Activated B cell treated with CpG ODN at 0.5 μM for 24 hours (primary cell): ENCODE data around the gene INKA2. TPM values are rescaled to one million over a fixed set of nuclear protein-coding genes. Genes with fewer than 3 reads are reported as not detected.

Experiments used
- ATAC-seq: fragments of 200-7000 bp; cut with Tn5 transposase; one replicate; pipeline ENCODE4 v1.10.0; 2021; ENCODE audit warnings: low read depth, mild to moderate bottlenecking, moderate library complexity
- CTCF ChIA-PET: fragments of 350-600 bp; sonication (Branson Sonifier 250); formaldehyde crosslinking; loops from one replicate; lab custom pipeline; 2021; ENCODE audit warnings: antibody characterized with exemption; lab: Charles Lee
- POLR2A ChIA-PET: fragments of 350-600 bp; sonication (Branson Sonifier 250); formaldehyde crosslinking; loops from one replicate; lab custom pipeline; 2021; ENCODE audit warnings: antibody characterized with exemption; lab: Charles Lee
- DNase-seq: peaks from one replicate; pipeline ENCODE4 v3.0.0; 2022
- H3K27ac Mint-ChIP-seq: one replicate; pipeline ENCODE4 v1.8.0; 2020; ENCODE audit warnings: mixed read lengths
- H3K27me3 Mint-ChIP-seq: one replicate; pipeline ENCODE4 v1.8.0; 2021; ENCODE audit warnings: mixed read lengths
- H3K36me3 Mint-ChIP-seq: one replicate; pipeline ENCODE4 v1.8.0; 2021; ENCODE audit warnings: low read depth, mixed read lengths
- H3K4me1 Mint-ChIP-seq: one replicate; pipeline ENCODE4 v1.8.0; 2021; ENCODE audit warnings: mixed read lengths
- H3K4me3 Mint-ChIP-seq: one replicate; pipeline ENCODE4 v1.8.0; 2020; ENCODE audit warnings: mild to moderate bottlenecking, mixed read lengths
- H3K9me3 Mint-ChIP-seq: one replicate; pipeline ENCODE4 v1.8.0; 2020; ENCODE audit warnings: mixed read lengths
- intact Hi-C: fragments of 100-400 bp; cut with micrococcal nuclease; formaldehyde crosslinking; loops from one replicate; pipeline ENCODE4 v1.15.1; 2024
- total RNA-seq: library from RNA; stranded (reverse); gene quantifications from 2 replicates; pipeline ENCODE4 v1.2.3, GENCODE V29; 2022
- TF ChIP-seq, protein P1 (sequence below): fragments of 200-600 bp; IDR thresholded peaks from one replicate; pipeline ENCODE4 v1.8.0; 2022; ENCODE audit warnings: antibody characterized with exemption, mild to moderate bottlenecking

The INKA2 gene
- total RNA-seq, 1 donor from 2014 or later, result 2.1 TPM

DNA sequence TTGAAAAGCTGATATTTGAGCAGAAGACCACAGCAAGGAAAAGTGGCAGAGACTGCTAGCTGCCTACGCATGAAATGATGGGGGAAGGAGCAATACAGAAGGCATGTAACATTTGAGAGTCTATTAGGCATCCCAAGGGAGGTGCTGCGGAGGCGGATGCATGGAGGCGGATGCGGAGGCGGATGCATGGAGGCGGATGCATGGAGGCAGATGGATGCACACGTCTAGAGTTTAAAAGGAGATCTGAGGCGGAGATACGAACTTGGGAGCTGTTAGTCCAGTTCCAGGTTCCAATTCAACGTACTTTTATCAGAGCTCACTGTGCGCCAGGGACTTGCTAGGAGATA is 15.8 kb upstream of the INKA2 start:
- intact Hi-C loops, result loop anchor here (1.0 to 5.0 kb wide), 12 partner anchors 8 to 793 kb away; partner anchors contain the start of genes ATP5PB, DENND2D, INKA2 and LRIF1
- DNase-seq (peak; percentile 46), ATAC-seq (peak; percentile 17)
- Mint-ChIP-seq H3K27me3 (no peaks in the 10 kb centered on the region), H3K4me1 (peaks cover 30% of the 10 kb centered on the region), H3K27ac (peak overlapping the region; percentile 96), H3K4me3 (peak overlapping the region; percentile 97), H3K9me3 (no peaks in the 10 kb centered on the region), H3K36me3 (peaks cover 31% of the 10 kb centered on the region)
- TF ChIP-seq, protein P1, sequence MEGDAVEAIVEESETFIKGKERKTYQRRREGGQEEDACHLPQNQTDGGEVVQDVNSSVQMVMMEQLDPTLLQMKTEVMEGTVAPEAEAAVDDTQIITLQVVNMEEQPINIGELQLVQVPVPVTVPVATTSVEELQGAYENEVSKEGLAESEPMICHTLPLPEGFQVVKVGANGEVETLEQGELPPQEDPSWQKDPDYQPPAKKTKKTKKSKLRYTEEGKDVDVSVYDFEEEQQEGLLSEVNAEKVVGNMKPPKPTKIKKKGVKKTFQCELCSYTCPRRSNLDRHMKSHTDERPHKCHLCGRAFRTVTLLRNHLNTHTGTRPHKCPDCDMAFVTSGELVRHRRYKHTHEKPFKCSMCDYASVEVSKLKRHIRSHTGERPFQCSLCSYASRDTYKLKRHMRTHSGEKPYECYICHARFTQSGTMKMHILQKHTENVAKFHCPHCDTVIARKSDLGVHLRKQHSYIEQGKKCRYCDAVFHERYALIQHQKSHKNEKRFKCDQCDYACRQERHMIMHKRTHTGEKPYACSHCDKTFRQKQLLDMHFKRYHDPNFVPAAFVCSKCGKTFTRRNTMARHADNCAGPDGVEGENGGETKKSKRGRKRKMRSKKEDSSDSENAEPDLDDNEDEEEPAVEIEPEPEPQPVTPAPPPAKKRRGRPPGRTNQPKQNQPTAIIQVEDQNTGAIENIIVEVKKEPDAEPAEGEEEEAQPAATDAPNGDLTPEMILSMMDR, result no peak
- ChIA-PET CTCF (interaction anchor here (0.6 to 3.6 kb wide), 9 partner anchors 13 to 274 kb away, joined by 3 to 18 read pairs (median 4); partner anchors contain the start of gene INKA2), POLR2A (interaction anchor here (0.6 to 2.9 kb wide), 15 partner anchors 15 to 791 kb away, joined by 3 to 30 read pairs (median 5); partner anchors contain the start of genes ADORA3, INKA2, LRIF1 and TMIGD3)

DNA sequence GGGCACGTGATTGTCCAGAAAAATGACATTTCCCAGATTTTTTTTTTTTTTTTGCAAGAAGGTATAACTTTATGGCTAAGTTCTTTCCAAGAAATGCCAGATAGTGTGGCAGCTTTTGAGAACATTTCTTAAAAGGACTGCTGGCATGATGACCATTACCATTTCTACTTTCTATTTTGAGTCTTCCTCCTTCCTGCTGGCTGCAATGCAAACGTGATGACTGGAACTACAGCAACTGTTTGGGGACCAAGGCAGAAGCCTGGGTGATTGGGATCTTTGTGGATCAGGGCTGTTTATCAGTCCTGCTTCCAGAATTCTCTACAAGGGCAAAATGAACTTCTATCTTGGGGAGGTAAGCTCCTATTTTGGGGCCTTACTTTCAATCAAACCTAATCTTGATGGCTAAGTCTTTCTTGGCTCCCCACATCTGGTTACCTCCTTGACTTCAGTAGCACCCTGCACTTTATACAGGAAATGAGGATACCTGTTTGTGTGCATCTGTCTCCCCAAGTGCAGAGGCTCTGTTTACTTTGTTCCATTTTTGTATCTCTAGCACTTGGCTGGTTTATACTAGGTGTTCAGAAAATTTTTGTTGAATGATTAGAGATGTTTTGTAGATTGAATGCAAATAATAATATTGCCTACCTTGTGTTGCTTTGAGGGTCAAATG is 12.8 kb upstream of the INKA2 start:
- H3K27ac Mint-ChIP-seq, result no peak overlapping the region
- TF ChIP-seq, protein P1, result no peak
- no peaks in the 10 kb centered on the region for H3K27me3 Mint-ChIP-seq
- no peak for DNase-seq
- H3K9me3 Mint-ChIP-seq, result peaks cover 2% of the 10 kb centered on the region
- ChIA-PET POLR2A (interaction anchor here (0.6 to 1.7 kb wide), 4 partner anchors 13 to 132 kb away, joined by 3 to 9 read pairs (median 5); partner anchors contain the start of gene INKA2), CTCF (interaction anchor here (0.8 to 1.0 kb wide), 2 partner anchors 38 to 244 kb away, joined by 3 to 4 read pairs; no protein-coding TSS in a partner anchor)
- intact Hi-C loops, result no loop called here
- H3K4me1 Mint-ChIP-seq, result peaks cover 17% of the 10 kb centered on the region
- peaks cover 13% of the 10 kb centered on the region for H3K36me3 Mint-ChIP-seq
- ATAC-seq, result no peak
- H3K4me3 Mint-ChIP-seq, result no peak overlapping the region

DNA sequence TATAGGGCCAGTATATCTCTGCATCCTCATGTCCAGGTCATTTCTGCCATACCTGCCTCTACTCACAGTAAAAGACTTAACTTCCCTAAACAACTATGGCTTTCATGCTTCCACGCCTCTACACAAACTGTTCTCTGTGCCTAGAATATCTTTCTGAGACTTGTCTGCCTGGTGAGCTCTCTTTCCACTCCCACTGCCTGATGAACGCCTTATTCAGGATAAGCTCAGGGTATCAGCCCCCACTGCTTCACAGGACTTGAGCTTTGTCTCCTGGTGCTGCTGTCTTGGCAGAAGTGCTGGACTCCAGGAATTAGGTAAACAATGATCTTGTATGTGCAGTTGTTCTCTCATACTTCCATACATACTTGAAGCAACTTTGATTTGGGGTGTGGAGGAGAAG is 11.7 kb upstream of the INKA2 start:
- CTCF ChIA-PET, result interaction anchor here (0.8 kb wide), 1 partner anchor 243 kb away, joined by 3 read pairs; no protein-coding TSS in a partner anchor
- peaks cover 2% of the 10 kb centered on the region for H3K9me3 Mint-ChIP-seq
- peaks cover 9% of the 10 kb centered on the region for H3K4me1 Mint-ChIP-seq
- POLR2A ChIA-PET, result interaction anchor here (1.7 kb wide), 1 partner anchor 11 kb away, joined by 6 read pairs; the partner anchor contains the start of gene INKA2
- intact Hi-C loops, result no loop called here
- no peak for ATAC-seq
- H3K36me3 Mint-ChIP-seq, result peaks cover 8% of the 10 kb centered on the region
- TF ChIP-seq, protein P1, result no peak
- no peak overlapping the region for H3K4me3 Mint-ChIP-seq
- H3K27ac Mint-ChIP-seq, result no peak overlapping the region
- no peaks in the 10 kb centered on the region for H3K27me3 Mint-ChIP-seq
- no peak for DNase-seq

DNA sequence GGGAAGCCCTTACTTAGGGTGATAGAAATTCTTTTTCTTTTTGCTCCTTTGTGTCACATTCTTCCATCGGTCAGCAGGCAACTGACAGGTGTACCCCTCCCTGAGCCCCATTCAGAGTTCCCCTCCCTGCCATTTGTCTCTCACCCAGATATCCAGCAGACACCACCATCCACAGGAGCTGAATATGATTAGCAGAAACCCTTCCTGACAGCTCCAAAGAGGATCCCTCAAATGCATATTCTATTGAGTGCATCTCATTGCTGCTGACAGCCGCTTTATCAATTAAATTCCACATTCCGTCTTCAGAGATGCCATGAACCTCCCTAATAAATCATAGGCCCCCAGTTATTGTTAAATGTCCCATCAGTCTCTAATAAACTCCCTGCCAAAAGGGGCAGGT is 10.4 kb upstream of the INKA2 start:
- Mint-ChIP-seq H3K9me3 (peaks cover 2% of the 10 kb centered on the region), H3K4me3 (no peak overlapping the region), H3K27me3 (no peaks in the 10 kb centered on the region), H3K27ac (no peak overlapping the region), H3K4me1 (peaks cover 2% of the 10 kb centered on the region), H3K36me3 (no peaks in the 10 kb centered on the region)
- no peak for ATAC-seq
- intact Hi-C loops, result no loop called here
- CTCF ChIA-PET, result interaction anchor here (1.0 to 7.5 kb wide), 4 partner anchors 13 to 267 kb away, joined by 3 to 60 read pairs (median 4); no protein-coding TSS in a partner anchor
- TF ChIP-seq, protein P1, result no peak
- DNase-seq, result no peak
- POLR2A ChIA-PET, result no interaction called here

DNA sequence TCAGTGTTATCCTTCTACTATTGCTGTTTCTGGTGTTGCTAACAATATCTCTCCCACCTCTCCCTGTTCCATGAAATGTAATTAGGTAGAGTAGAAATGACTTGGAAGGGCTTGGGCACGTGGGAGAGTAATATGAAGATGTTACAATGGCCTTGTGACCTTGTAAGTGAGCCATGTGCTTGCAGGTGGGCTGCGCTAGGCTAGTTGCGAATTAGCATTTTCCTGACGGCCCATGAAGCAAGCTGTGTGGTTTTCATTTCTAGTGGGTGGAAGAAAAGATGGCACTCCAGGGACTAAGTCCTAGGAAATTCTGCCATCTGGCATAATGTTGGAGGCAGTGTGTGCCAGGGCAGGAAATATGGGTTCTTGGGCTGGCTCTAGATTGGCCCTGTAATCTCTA is 8.8 kb upstream of the INKA2 start:
- ChIA-PET CTCF (interaction anchor here (1.0 to 7.5 kb wide), 10 partner anchors 8 to 271 kb away, joined by 3 to 60 read pairs (median 4); partner anchors contain the start of genes ADORA3, INKA2 and TMIGD3), POLR2A (interaction anchor here (0.6 to 1.4 kb wide), 4 partner anchors 33 to 1328 kb away, joined by 4 to 5 read pairs (median 5); partner anchors contain the start of gene WDR77)
- Mint-ChIP-seq H3K27me3 (no peaks in the 10 kb centered on the region), H3K27ac (no peak overlapping the region), H3K4me3 (no peak overlapping the region), H3K36me3 (no peaks in the 10 kb centered on the region), H3K9me3 (peaks cover 2% of the 10 kb centered on the region), H3K4me1 (no peaks in the 10 kb centered on the region)
- ATAC-seq (no peak), DNase-seq (no peak)
- intact Hi-C loops, result loop anchor here (1.0 to 2.0 kb wide), 4 partner anchors 7 to 267 kb away; partner anchors contain the start of gene DDX20
- TF ChIP-seq, protein P1, result no peak
